ENCODE results near the gene ADAMTS9.

ADAMTS9 gene

DNA sequence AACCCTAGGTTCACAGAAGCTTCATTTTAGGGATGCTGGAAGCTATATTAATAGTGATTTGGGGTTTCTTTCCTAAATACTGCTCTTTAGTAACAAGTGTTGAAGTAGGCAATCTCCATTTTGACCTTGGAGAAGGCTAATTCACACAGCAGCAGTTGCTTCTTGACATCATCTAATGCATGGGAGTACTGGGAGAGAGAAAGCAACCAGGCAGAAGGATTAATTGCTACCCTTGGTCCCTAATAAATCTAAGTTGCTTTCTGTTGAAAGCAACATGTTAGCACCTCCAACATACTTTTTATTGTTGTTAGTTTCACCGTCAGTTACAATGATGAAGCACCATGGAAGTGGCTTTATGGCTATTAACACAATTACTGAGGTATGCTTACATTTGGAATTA, 96.2 kb downstream of the ADAMTS9 start:
- peaks cover 0 to 13% (median 3%) of the 10 kb centered on the region in 5 donors for H3K4me1 ChIP-seq (ENCODE audit: control insufficient read depth in 5 of 5, insufficient read depth in 5 of 5, low read length in 5 of 5)
- no peak overlapping the region for H3K4me3 ChIP-seq (ENCODE audit: low read depth in 1 of 5, low read length in 5 of 5)
- no peak overlapping the region for H3K27ac ChIP-seq (ENCODE audit: low read depth, low read length)
- H3K27me3 ChIP-seq (ENCODE audit: control insufficient read depth in 5 of 5, insufficient read depth in 4 of 5, low read length in 5 of 5), result no peaks in the 10 kb centered on the region
- peaks cover 2 to 50% (median 18%) of the 10 kb centered on the region in 5 donors for H3K36me3 ChIP-seq (ENCODE audit: control insufficient read depth in 5 of 5, insufficient read depth in 5 of 5, low read length in 5 of 5)
- H3K9me3 ChIP-seq (ENCODE audit: control insufficient read depth in 5 of 5, low read length in 5 of 5), result no peaks in the 10 kb centered on the region
- H3K9ac ChIP-seq (ENCODE audit: low read length in 5 of 5), result no peak overlapping the region

DNA sequence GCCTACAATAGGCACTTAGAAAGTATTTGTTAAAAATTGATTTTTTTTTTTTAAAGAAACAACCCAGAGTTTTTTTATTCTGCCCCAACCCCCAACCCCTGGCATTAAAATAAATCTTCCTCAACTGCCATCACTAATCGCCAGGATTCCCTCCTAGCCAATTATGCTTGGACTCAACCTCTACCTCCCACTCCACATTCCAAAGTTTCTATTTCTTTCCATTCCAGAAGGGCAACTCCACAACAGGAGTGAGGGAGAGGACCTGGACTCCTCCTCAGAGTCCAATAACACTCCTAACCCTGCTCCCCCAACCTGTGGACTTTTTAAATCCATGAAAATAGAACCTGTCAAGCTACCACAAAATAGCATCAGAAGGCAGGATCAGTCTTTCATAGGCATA, 99.4 kb downstream of the ADAMTS9 start:
- Histone ChIP-seq H3K4me1 (ENCODE audit: control insufficient read depth in 5 of 5, insufficient read depth in 5 of 5, low read length in 5 of 5) (peaks cover 0 to 6% (median 6%) of the 10 kb centered on the region in 5 donors), H3K36me3 (ENCODE audit: control insufficient read depth in 5 of 5, insufficient read depth in 5 of 5, low read length in 5 of 5) (peaks cover 2 to 35% (median 8%) of the 10 kb centered on the region in 5 donors), H3K9ac (ENCODE audit: low read length in 5 of 5) (no peak overlapping the region), H3K27me3 (ENCODE audit: control insufficient read depth in 5 of 5, insufficient read depth in 4 of 5, low read length in 5 of 5) (no peaks in the 10 kb centered on the region), H3K4me3 (ENCODE audit: low read depth in 1 of 5, low read length in 5 of 5) (no peak overlapping the region), H3K9me3 (ENCODE audit: control insufficient read depth in 5 of 5, low read length in 5 of 5) (no peaks in the 10 kb centered on the region), H3K27ac (ENCODE audit: low read depth, low read length) (no peak overlapping the region)

DNA sequence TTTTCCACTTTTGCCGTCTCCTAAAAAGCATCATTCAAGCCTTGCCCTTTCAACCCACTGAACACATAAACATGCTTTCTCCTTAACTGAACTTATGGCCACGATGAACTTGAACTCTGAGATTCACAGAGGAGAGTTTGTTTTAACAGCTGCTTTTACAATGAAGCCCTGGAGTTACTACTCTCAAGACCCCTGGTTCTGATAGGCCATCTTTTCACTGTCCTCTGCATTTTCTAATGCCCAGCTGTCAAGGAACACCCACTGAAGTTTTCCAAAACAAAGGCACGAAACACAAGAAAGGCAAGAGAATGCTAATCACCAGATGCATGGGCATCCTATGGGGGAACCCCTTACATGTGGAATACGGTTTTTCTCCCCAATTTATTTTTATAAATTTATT, 100.8 kb downstream of the ADAMTS9 start:
- Histone ChIP-seq H3K4me1 (ENCODE audit: control insufficient read depth in 5 of 5, insufficient read depth in 5 of 5, low read length in 5 of 5) (peaks cover 0 to 6% (median 6%) of the 10 kb centered on the region in 5 donors), H3K4me3 (ENCODE audit: low read depth in 1 of 5, low read length in 5 of 5) (no peak overlapping the region), H3K27ac (ENCODE audit: low read depth, low read length) (no peak overlapping the region), H3K9ac (ENCODE audit: low read length in 5 of 5) (no peak overlapping the region), H3K36me3 (ENCODE audit: control insufficient read depth in 5 of 5, insufficient read depth in 5 of 5, low read length in 5 of 5) (peaks cover 0 to 26% (median 3%) of the 10 kb centered on the region in 5 donors), H3K9me3 (ENCODE audit: control insufficient read depth in 5 of 5, low read length in 5 of 5) (no peaks in the 10 kb centered on the region), H3K27me3 (ENCODE audit: control insufficient read depth in 5 of 5, insufficient read depth in 4 of 5, low read length in 5 of 5) (no peaks in the 10 kb centered on the region)

DNA sequence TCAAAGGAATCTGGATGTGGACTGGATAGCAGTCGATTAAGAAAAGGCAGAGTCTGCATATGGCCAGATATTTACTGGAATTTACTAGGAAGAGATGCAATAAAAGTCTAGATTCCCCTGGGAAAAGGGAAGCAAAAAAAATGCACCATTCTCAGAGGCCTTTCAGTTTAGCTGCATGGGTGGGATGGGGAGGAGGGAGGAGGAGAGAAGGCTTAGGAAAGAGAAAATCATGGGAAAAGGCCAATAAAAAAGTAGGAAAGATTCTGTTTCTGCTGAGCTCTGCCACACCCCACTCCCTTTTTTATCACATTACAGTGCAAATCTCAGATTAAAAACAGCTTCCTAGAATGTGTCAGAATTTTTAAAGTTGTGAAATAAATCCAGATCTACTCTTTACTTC, 103.6 kb downstream of the ADAMTS9 start:
- no peak overlapping the region for H3K4me3 ChIP-seq (ENCODE audit: low read depth in 1 of 5, low read length in 5 of 5)
- H3K9ac ChIP-seq (ENCODE audit: low read length in 5 of 5), result no peak overlapping the region
- H3K9me3 ChIP-seq (ENCODE audit: control insufficient read depth in 5 of 5, low read length in 5 of 5), result no peaks in the 10 kb centered on the region
- H3K27me3 ChIP-seq (ENCODE audit: control insufficient read depth in 5 of 5, insufficient read depth in 4 of 5, low read length in 5 of 5), result no peaks in the 10 kb centered on the region
- H3K36me3 ChIP-seq (ENCODE audit: control insufficient read depth in 5 of 5, insufficient read depth in 5 of 5, low read length in 5 of 5), result peaks cover 0 to 11% (median 4%) of the 10 kb centered on the region in 5 donors
- H3K27ac ChIP-seq (ENCODE audit: low read depth, low read length), result no peak overlapping the region
- H3K4me1 ChIP-seq (ENCODE audit: control insufficient read depth in 5 of 5, insufficient read depth in 5 of 5, low read length in 5 of 5), result peaks cover 0 to 6% (median 6%) of the 10 kb centered on the region in 5 donors

DNA sequence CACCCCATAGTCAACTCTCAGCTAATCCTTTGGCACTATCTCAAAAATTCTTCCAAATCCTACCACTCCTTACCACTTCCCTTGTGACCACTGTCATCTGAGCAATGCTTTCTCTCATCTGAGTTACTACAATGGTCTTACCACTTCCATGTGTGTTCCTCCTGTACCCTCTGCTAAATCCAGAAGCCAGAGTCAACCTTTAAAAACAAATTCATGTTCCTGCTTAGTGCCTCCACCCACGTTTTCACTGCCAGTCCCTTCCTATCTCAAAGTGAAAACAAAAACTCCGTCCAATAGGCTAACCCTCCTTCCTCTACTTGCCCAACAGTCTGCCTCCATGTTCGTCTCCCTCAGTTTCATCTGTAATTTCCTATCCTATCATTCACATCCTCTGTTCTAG, 109.0 kb downstream of the ADAMTS9 start:
- Histone ChIP-seq H3K27me3 (ENCODE audit: control insufficient read depth in 5 of 5, insufficient read depth in 4 of 5, low read length in 5 of 5) (no peaks in the 10 kb centered on the region), H3K4me1 (ENCODE audit: control insufficient read depth in 5 of 5, insufficient read depth in 5 of 5, low read length in 5 of 5) (peaks cover 0 to under 1% (median 0%) of the 10 kb centered on the region in 5 donors), H3K9me3 (ENCODE audit: control insufficient read depth in 5 of 5, low read length in 5 of 5) (no peaks in the 10 kb centered on the region), H3K9ac (ENCODE audit: low read length in 5 of 5) (no peak overlapping the region), H3K36me3 (ENCODE audit: control insufficient read depth in 5 of 5, insufficient read depth in 5 of 5, low read length in 5 of 5) (peaks cover 0 to 25% (median 4%) of the 10 kb centered on the region in 5 donors), H3K27ac (ENCODE audit: low read depth, low read length) (no peak overlapping the region), H3K4me3 (ENCODE audit: low read depth in 1 of 5, low read length in 5 of 5) (no peak overlapping the region)

DNA sequence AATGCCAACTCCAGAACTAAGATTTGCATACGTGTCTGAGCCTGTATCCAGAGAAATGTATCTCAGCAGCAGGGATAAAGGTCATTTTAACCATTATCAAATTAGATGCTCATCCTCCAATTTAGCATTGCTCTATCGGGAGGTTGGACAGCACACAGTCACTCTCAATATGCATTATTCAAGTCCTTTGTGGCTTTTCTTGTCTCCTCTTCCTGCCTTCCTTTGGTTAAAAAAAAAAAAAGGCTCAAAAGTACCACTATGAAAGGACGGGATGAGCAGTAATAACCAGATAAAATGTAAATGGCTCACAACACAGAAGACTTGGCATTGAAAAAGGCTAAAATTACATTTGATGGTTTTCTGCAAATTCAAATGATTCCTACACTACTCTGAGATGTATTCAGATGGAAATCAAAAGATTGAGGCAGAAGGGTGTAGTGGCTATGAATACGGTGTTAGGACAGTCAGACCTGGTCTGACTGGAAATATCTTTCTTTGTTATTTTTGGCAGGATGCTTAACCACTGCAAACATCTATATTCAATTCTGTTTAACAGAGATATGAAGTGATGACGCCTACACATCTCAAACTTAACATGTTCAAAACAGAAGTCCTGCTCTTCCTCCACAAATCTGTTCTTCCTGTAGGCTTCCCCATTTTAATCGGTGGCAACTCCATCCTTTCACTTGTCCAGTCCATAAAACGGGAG, 109.6 kb downstream of the ADAMTS9 start:
- H3K27ac ChIP-seq (ENCODE audit: low read depth, low read length), result no peak overlapping the region
- H3K9me3 ChIP-seq (ENCODE audit: control insufficient read depth in 5 of 5, low read length in 5 of 5), result no peaks in the 10 kb centered on the region
- H3K36me3 ChIP-seq (ENCODE audit: control insufficient read depth in 5 of 5, insufficient read depth in 5 of 5, low read length in 5 of 5), result peaks cover 0 to 19% (median 3%) of the 10 kb centered on the region in 5 donors
- no peaks in the 10 kb centered on the region for H3K27me3 ChIP-seq (ENCODE audit: control insufficient read depth in 5 of 5, insufficient read depth in 4 of 5, low read length in 5 of 5)
- no peak overlapping the region for H3K4me3 ChIP-seq (ENCODE audit: low read depth in 1 of 5, low read length in 5 of 5)
- no peaks in the 10 kb centered on the region for H3K4me1 ChIP-seq (ENCODE audit: control insufficient read depth in 5 of 5, insufficient read depth in 5 of 5, low read length in 5 of 5)
- no peak overlapping the region for H3K9ac ChIP-seq (ENCODE audit: low read length in 5 of 5)

DNA sequence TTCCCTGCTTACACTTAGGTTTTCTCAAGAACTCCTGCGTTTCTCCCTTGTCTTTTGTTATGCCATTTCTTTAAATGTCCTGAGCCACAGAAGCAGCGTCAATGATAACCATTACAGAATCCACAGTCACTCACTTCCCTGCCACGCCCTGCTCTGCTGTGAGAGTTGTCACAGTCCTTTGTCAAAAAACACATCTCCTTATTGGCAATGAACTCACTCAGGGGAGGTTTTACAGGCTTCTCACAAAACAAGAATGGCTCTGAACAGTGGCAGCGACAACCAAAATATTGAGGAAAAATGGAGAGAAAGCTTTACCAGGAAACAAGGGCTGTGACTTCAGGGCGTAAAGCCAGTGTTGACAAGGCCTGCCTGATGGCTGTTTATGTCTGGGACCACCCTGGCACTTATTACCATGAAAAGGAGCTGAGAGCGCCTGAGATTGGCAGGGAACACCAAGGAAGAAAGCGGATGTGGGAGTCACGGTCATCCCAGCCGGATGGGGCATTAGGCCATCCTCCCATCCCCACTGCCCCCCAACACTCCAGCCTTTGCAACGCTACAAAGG, 111.5 kb downstream of the ADAMTS9 start:
- Histone ChIP-seq H3K4me1 (ENCODE audit: control insufficient read depth in 5 of 5, insufficient read depth in 5 of 5, low read length in 5 of 5) (no peaks in the 10 kb centered on the region), H3K9ac (ENCODE audit: low read length in 5 of 5) (no peak overlapping the region), H3K9me3 (ENCODE audit: control insufficient read depth in 5 of 5, low read length in 5 of 5) (no peaks in the 10 kb centered on the region), H3K4me3 (ENCODE audit: low read depth in 1 of 5, low read length in 5 of 5) (no peak overlapping the region), H3K27me3 (ENCODE audit: control insufficient read depth in 5 of 5, insufficient read depth in 4 of 5, low read length in 5 of 5) (no peaks in the 10 kb centered on the region), H3K36me3 (ENCODE audit: control insufficient read depth in 5 of 5, insufficient read depth in 5 of 5, low read length in 5 of 5) (peaks cover 0 to 19% (median 3%) of the 10 kb centered on the region in 5 donors), H3K27ac (ENCODE audit: low read depth, low read length) (no peak overlapping the region)

DNA sequence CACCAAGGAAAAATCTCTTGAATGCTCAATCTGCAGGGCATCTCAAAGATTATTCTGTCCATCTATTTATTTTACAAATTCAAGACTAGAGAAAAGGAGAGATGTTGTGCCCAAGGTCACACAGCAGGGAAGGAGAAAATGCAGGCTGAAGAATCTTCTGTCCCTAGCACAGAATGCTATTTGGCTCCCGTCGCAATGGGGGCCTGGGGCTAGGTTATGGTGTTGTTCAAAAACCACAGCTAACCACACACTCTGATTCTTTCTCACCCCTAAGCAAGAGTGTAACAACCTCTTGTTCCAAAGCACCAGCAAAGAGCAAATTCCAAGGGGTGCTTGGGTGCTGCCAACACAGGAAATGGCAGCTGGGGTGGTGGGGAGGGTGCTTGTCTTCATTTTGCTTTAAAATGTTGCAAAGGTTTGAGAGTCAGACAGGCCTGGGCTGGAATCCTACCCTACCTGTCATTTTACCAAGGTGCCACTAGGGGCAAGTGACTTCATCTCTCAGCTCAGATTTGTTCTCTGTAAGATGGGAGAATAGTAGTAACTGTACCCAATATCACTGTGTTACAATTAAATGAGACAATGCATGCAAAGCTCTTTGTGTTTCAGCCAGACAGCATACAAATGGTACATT, 112.5 kb downstream of the ADAMTS9 start:
- no peaks in the 10 kb centered on the region for H3K9me3 ChIP-seq (ENCODE audit: control insufficient read depth in 5 of 5, low read length in 5 of 5)
- no peaks in the 10 kb centered on the region for H3K4me1 ChIP-seq (ENCODE audit: control insufficient read depth in 5 of 5, insufficient read depth in 5 of 5, low read length in 5 of 5)
- no peak overlapping the region for H3K9ac ChIP-seq (ENCODE audit: low read length in 5 of 5)
- H3K27ac ChIP-seq (ENCODE audit: low read depth, low read length), result no peak overlapping the region
- H3K4me3 ChIP-seq (ENCODE audit: low read depth in 1 of 5, low read length in 5 of 5), result no peak overlapping the region
- peaks cover 0 to 19% (median 3%) of the 10 kb centered on the region in 5 donors for H3K36me3 ChIP-seq (ENCODE audit: control insufficient read depth in 5 of 5, insufficient read depth in 5 of 5, low read length in 5 of 5)
- H3K27me3 ChIP-seq (ENCODE audit: control insufficient read depth in 5 of 5, insufficient read depth in 4 of 5, low read length in 5 of 5), result no peaks in the 10 kb centered on the region

DNA sequence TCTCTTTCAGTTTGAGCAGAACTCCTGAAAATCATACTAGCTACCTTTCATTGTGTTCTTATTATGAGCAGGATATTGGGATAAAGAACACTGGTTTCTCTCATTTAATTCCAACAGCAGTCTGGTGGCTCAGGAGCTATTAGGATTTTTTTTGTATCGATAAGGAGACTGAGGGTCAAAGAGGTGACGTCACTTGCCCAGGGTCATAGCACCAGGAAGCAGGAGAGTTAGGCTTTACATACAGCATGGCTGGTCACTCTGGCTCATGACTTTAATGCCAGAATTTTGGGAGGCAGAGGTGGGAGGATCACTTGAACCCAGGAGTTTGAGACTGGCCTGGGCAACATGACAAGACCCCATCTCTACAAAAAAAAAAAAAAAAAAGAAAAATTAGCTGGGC, 113.6 kb downstream of the ADAMTS9 start:
- Histone ChIP-seq H3K27ac (ENCODE audit: low read depth, low read length) (no peak overlapping the region), H3K27me3 (ENCODE audit: control insufficient read depth in 5 of 5, insufficient read depth in 4 of 5, low read length in 5 of 5) (no peaks in the 10 kb centered on the region), H3K9me3 (ENCODE audit: control insufficient read depth in 5 of 5, low read length in 5 of 5) (no peaks in the 10 kb centered on the region), H3K4me3 (ENCODE audit: low read depth in 1 of 5, low read length in 5 of 5) (no peak overlapping the region), H3K9ac (ENCODE audit: low read length in 5 of 5) (no peak overlapping the region), H3K36me3 (ENCODE audit: control insufficient read depth in 5 of 5, insufficient read depth in 5 of 5, low read length in 5 of 5) (peaks cover 0 to 19% (median 3%) of the 10 kb centered on the region in 5 donors), H3K4me1 (ENCODE audit: control insufficient read depth in 5 of 5, insufficient read depth in 5 of 5, low read length in 5 of 5) (peaks cover 0 to 3% (median 0%) of the 10 kb centered on the region in 5 donors)

DNA sequence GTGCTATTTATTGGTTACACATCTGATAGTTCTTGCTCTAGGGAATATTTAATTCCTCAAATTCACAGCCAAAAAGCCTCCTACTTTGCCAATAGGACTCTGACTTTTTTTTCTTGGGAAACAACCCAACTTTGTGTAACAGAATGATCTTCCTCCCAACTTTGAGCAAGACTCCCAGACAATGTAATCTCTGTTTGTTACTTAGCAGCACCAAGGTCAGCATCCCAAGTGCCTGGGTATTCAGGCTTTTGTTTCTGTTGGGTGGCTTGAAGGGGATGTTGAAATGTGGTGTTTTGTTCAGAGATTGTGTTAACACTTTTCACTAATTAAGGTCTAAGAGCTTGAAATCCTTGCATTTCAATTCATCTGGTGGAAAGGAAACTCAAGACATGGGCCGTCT, 115.8 kb downstream of the ADAMTS9 start:
- Histone ChIP-seq H3K4me1 (ENCODE audit: control insufficient read depth in 5 of 5, insufficient read depth in 5 of 5, low read length in 5 of 5) (peaks cover 0 to 11% (median 3%) of the 10 kb centered on the region in 5 donors), H3K27ac (ENCODE audit: low read depth, low read length) (peak overlapping the region; percentile 33), H3K36me3 (ENCODE audit: control insufficient read depth in 5 of 5, insufficient read depth in 5 of 5, low read length in 5 of 5) (peaks cover 0 to 12% (median 9%) of the 10 kb centered on the region in 5 donors), H3K4me3 (ENCODE audit: low read depth in 1 of 5, low read length in 5 of 5) (no peak overlapping the region), H3K9ac (ENCODE audit: low read length in 5 of 5) (no peak overlapping the region), H3K9me3 (ENCODE audit: control insufficient read depth in 5 of 5, low read length in 5 of 5) (no peaks in the 10 kb centered on the region), H3K27me3 (ENCODE audit: control insufficient read depth in 5 of 5, insufficient read depth in 4 of 5, low read length in 5 of 5) (no peaks in the 10 kb centered on the region)
